PC-3 (cell line): ENCODE data around the gene ATP6V1F.

Experiments used
- EZH2 ChIP-seq: fragments of 300-600 bp; sonication (generic); IDR thresholded peaks from one replicate; pipeline ENCODE4 v1.6.1; 2017; ENCODE audit warnings: antibody characterized with exemption, mild to moderate bottlenecking, low read length; ENCODE audit not compliant: unreplicated experiment
- EZH2phosphoT487 ChIP-seq: fragments of 300-600 bp; sonication (generic); IDR thresholded peaks from 2 replicates; pipeline ENCODE4 v1.6.1; 2018; ENCODE audit warnings: mild to moderate bottlenecking, antibody characterized with exemption, low read length, borderline replicate concordance
- TF ChIP-seq, protein P1 (sequence below): fragments of 300-600 bp; sonication (generic); conservative IDR thresholded peaks from 2 replicates; pipeline ENCODE4 v1.5.1; 2017; ENCODE audit warnings: antibody characterized with exemption, low read depth, mild to moderate bottlenecking, low read length

GRCh38 chr7:128844777-128845311, 17.8 kb upstream of the ATP6V1F start:
- TF ChIP-seq, protein P1, sequence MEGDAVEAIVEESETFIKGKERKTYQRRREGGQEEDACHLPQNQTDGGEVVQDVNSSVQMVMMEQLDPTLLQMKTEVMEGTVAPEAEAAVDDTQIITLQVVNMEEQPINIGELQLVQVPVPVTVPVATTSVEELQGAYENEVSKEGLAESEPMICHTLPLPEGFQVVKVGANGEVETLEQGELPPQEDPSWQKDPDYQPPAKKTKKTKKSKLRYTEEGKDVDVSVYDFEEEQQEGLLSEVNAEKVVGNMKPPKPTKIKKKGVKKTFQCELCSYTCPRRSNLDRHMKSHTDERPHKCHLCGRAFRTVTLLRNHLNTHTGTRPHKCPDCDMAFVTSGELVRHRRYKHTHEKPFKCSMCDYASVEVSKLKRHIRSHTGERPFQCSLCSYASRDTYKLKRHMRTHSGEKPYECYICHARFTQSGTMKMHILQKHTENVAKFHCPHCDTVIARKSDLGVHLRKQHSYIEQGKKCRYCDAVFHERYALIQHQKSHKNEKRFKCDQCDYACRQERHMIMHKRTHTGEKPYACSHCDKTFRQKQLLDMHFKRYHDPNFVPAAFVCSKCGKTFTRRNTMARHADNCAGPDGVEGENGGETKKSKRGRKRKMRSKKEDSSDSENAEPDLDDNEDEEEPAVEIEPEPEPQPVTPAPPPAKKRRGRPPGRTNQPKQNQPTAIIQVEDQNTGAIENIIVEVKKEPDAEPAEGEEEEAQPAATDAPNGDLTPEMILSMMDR: no peak
- no peak for TF ChIP-seq EZH2
- TF ChIP-seq EZH2phosphoT487: no peak
